ENCODE results near the gene ZNF423.

Gene ZNF423

DNA sequence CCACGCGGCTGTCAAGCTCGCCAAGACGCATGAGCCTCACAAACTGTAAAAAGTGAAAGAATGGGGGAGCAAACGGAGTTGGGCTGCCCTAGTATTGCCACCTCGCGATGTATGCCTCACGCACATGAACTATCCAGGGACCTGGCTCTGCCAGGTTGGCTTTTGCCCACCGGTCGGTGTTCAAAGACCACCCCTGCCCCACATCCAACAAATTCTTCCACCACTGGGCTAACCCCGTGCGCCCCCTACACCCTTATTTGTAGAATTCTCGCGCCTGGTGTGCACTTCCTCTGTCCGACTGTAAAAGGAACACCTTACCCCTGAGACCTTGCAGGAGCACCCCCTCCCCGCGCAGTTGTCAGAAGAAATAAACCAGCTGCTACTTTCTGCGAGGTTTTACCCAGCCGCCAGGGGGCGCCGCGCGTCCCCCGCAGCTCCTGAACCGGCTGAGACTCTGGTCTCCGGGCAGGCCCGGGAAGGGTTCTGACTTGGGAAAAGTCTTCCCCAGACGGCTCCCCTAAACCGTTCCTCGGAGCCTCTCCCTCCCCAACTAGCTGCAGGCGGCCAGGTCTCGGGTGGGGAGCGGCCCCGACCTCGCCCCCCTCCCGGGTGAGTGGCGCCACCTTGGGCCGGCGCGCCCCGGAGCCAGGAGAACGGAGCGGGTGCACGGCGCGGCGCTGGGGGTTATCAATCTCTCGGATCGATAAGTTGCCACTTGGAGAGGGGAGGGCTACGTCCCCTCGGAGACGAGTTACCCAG, 1.7 kb upstream of the ZNF423 start:
- Histone ChIP-seq H3K36me3 (ENCODE audit: insufficient read depth, low read length) (no peaks in the 10 kb centered on the region), H3K4me2 (ENCODE audit: low read length) (no peak overlapping the region), H4K20me1 (ENCODE audit: insufficient read depth, low read length) (no peaks in the 10 kb centered on the region), H3K9ac (ENCODE audit: low read length) (no peak overlapping the region), H3K4me1 (ENCODE audit: insufficient read depth, low read length, severe bottlenecking) (peaks cover 6% of the 10 kb centered on the region), H3K4me3 (ENCODE audit: low read depth, low read length, poor library complexity, severe bottlenecking) (no peak overlapping the region), H3K27me3 (ENCODE audit: insufficient read depth, low read length) (peaks cover 17% of the 10 kb centered on the region; the same call in 1 of the 2 replicates), H3K9me2 (ENCODE audit: low read depth, low read length) (no peaks in the 10 kb centered on the region), H3F3A (ENCODE audit: insufficient read depth, low read length) (no peaks in the 10 kb centered on the region), H3K27ac (ENCODE audit: low read depth, low read length, poor library complexity, severe bottlenecking) (no peak overlapping the region), H2AFZ (ENCODE audit: low read length) (no peak overlapping the region), H3K9me3 (ENCODE audit: low read length) (no peaks in the 10 kb centered on the region), H3K79me2 (ENCODE audit: insufficient read depth, low read length) (no peaks in the 10 kb centered on the region)
- no peak for TF ChIP-seq EZH2 (IDR thresholded peaks at IDR 0.05; ENCODE audit: borderline replicate concordance, low read length)
- TF ChIP-seq, protein P1, sequence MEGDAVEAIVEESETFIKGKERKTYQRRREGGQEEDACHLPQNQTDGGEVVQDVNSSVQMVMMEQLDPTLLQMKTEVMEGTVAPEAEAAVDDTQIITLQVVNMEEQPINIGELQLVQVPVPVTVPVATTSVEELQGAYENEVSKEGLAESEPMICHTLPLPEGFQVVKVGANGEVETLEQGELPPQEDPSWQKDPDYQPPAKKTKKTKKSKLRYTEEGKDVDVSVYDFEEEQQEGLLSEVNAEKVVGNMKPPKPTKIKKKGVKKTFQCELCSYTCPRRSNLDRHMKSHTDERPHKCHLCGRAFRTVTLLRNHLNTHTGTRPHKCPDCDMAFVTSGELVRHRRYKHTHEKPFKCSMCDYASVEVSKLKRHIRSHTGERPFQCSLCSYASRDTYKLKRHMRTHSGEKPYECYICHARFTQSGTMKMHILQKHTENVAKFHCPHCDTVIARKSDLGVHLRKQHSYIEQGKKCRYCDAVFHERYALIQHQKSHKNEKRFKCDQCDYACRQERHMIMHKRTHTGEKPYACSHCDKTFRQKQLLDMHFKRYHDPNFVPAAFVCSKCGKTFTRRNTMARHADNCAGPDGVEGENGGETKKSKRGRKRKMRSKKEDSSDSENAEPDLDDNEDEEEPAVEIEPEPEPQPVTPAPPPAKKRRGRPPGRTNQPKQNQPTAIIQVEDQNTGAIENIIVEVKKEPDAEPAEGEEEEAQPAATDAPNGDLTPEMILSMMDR (IDR thresholded peaks at IDR 0.05; ENCODE audit: low read length), result peak; percentile 78

DNA sequence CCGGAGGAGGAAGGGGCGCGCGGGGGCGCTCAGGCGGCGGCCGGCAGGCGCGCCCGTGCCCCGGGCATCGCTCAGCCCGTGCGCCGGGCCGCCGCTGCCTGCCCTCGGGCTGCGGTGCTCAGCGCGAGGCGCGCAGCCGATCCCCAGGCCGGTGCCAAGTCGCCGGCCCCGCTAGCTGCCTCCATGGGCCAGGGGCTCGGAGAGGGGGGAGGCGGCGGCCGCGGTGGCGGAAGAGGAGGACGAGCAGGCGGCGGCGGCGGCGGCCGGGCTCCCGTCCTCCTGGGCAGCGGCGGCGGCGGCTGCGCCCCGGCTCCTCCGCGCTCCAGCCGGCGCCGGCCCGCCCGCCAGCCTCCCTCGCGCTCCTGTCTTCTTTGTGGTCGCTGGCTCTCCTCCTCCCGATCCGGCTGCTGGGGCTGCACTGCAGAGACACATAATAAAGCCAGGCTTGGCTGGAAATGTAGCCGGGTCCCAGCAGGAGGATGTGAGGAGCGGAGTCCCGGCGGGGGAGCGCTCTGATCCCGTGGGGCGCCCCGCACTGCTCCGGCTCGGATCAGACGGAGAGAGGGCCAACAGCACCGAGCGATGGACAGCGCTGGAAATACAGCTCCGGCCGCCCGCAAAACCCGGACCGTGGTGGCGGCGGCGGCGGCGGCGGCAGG, 889 bp upstream of the ZNF423 start:
- Histone ChIP-seq H3K9me3 (ENCODE audit: low read length) (no peaks in the 10 kb centered on the region), H3K4me1 (ENCODE audit: insufficient read depth, low read length, severe bottlenecking) (peaks cover 6% of the 10 kb centered on the region), H3K79me2 (ENCODE audit: insufficient read depth, low read length) (no peaks in the 10 kb centered on the region), H3K36me3 (ENCODE audit: insufficient read depth, low read length) (no peaks in the 10 kb centered on the region), H3K27me3 (ENCODE audit: insufficient read depth, low read length) (0 out of 2 replicates have a peak, but pooled peaks cover 17% of the 10 kb centered on the region), H2AFZ (ENCODE audit: low read length) (no peak overlapping the region), H3K9me2 (ENCODE audit: low read depth, low read length) (no peaks in the 10 kb centered on the region), H4K20me1 (ENCODE audit: insufficient read depth, low read length) (no peaks in the 10 kb centered on the region), H3K4me3 (ENCODE audit: low read depth, low read length, poor library complexity, severe bottlenecking) (no peak overlapping the region), H3K9ac (ENCODE audit: low read length) (no peak overlapping the region), H3K4me2 (ENCODE audit: low read length) (no peak overlapping the region), H3F3A (ENCODE audit: insufficient read depth, low read length) (no peaks in the 10 kb centered on the region), H3K27ac (ENCODE audit: low read depth, low read length, poor library complexity, severe bottlenecking) (no peak overlapping the region)
- TF ChIP-seq EZH2 (IDR thresholded peaks at IDR 0.05; ENCODE audit: borderline replicate concordance, low read length), result no peak
- TF ChIP-seq, protein P1 (IDR thresholded peaks at IDR 0.05; ENCODE audit: low read length), result no peak

DNA sequence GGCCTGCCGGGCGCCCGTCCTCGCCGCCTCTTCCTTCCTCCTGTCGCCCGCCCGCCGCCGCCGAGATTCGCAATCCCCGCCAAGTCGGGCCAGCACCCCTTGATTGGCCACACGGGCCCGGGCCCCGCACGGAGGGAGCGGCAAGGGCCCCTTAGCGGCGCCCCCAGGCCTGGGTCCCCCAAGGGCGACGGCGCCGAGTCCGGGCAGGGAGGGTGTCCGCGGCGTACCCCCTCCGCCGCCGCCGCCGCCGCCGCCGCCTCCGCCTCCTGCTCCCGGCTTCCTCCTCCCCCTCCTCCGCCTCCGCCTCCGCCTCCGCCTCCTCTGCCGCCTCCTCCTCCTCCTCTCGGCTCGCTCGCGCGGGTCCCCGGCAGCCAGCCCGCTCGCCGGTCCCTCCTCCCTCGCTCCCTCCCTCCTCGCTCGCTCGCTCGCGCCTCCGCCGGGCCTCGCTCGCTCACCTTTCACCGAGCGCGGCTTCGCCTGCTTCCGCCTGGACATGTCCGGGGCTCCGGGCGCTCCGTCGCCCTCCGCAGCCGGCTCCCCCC, 561 bp downstream of the ZNF423 start:
- Histone ChIP-seq H3K27ac (ENCODE audit: low read depth, low read length, poor library complexity, severe bottlenecking) (no peak overlapping the region), H4K20me1 (ENCODE audit: insufficient read depth, low read length) (no peaks in the 10 kb centered on the region), H3K27me3 (ENCODE audit: insufficient read depth, low read length) (0 out of 2 replicates have a peak, but pooled peaks cover 20% of the 10 kb centered on the region), H3F3A (ENCODE audit: insufficient read depth, low read length) (no peaks in the 10 kb centered on the region), H3K4me3 (ENCODE audit: low read depth, low read length, poor library complexity, severe bottlenecking) (peak overlapping the region; percentile 66), H3K36me3 (ENCODE audit: insufficient read depth, low read length) (no peaks in the 10 kb centered on the region), H2AFZ (ENCODE audit: low read length) (no peak overlapping the region), H3K9me3 (ENCODE audit: low read length) (no peaks in the 10 kb centered on the region), H3K9me2 (ENCODE audit: low read depth, low read length) (no peaks in the 10 kb centered on the region), H3K4me2 (ENCODE audit: low read length) (peak overlapping the region; percentile 73), H3K4me1 (ENCODE audit: insufficient read depth, low read length, severe bottlenecking) (peaks cover 6% of the 10 kb centered on the region), H3K79me2 (ENCODE audit: insufficient read depth, low read length) (no peaks in the 10 kb centered on the region), H3K9ac (ENCODE audit: low read length) (peak overlapping the region; percentile 67; the same call in 1 of the 2 replicates)
- TF ChIP-seq, protein P1 (IDR thresholded peaks at IDR 0.05; ENCODE audit: low read length), result no peak
- TF ChIP-seq EZH2 (IDR thresholded peaks at IDR 0.05; ENCODE audit: borderline replicate concordance, low read length), result no peak
